MM.1S (cell line): Measurements from ENCODE around the gene RRAD.

Experiments
- DNase-seq: peaks from one replicate; pipeline ENCODE4 v3.0.0-alpha.2; 2015
- H2AFZ ChIP-seq: fragments of 300-600 bp; sonication (generic); 2 replicates; pipeline ENCODE4 v1.6.0; 2016; ENCODE audit warnings: antibody characterized with exemption, low read length
- H3F3A ChIP-seq: fragments of 300-600 bp; sonication (generic); 2 replicates; pipeline ENCODE4 v1.6.1; 2016; ENCODE audit warnings: mild to moderate bottlenecking, antibody characterized with exemption, low read length, moderate library complexity, mixed read lengths; ENCODE audit not compliant: insufficient read depth
- H3K27ac ChIP-seq: fragments of 300-600 bp; sonication (generic); 2 replicates; pipeline ENCODE4 v1.5.1; 2016; ENCODE audit warnings: mild to moderate bottlenecking, low read length
- H3K27me3 ChIP-seq: fragments of 300-600 bp; sonication (generic); replicated peaks from 2 replicates; pipeline ENCODE4 v1.6.0; 2016; ENCODE audit warnings: low read length; ENCODE audit not compliant: insufficient read depth
- H3K36me3 ChIP-seq: fragments of 300-600 bp; sonication (generic); replicated peaks from 2 replicates; pipeline ENCODE4 v1.6.1; 2016; ENCODE audit warnings: mild to moderate bottlenecking, low read length, mixed read lengths; ENCODE audit not compliant: insufficient read depth
- H3K4me1 ChIP-seq: fragments of 300-600 bp; sonication (generic); 2 replicates; pipeline ENCODE4 v1.6.1; 2016; ENCODE audit warnings: low read length, mixed read lengths
- H3K4me2 ChIP-seq: fragments of 300-600 bp; sonication (generic); 2 replicates; pipeline ENCODE4 v1.6.0; 2016; ENCODE audit warnings: low read depth, low read length
- H3K4me3 ChIP-seq: fragments of 300-600 bp; sonication (generic); 2 replicates; pipeline ENCODE4 v1.5.1; 2016; ENCODE audit warnings: low read length, mixed read lengths
- H3K79me2 ChIP-seq: fragments of 300-600 bp; sonication (generic); 2 replicates; pipeline ENCODE4 v1.6.1; 2016; ENCODE audit warnings: mixed run types, low read length, mixed read lengths
- H3K9ac ChIP-seq: fragments of 300-600 bp; sonication (generic); 2 replicates; pipeline ENCODE4 v1.6.1; 2016; ENCODE audit warnings: low read length, mixed read lengths
- H3K9me2 ChIP-seq: fragments of 300-600 bp; sonication (generic); replicated peaks from 2 replicates; pipeline ENCODE4 v1.6.1; 2016; ENCODE audit warnings: mild to moderate bottlenecking, low read length, mixed read lengths; ENCODE audit not compliant: insufficient read depth
- H3K9me3 ChIP-seq: fragments of 300-600 bp; sonication (generic); replicated peaks from 2 replicates; pipeline ENCODE4 v1.6.1; 2016; ENCODE audit warnings: mild to moderate bottlenecking, low read length, mixed read lengths; ENCODE audit not compliant: insufficient read depth
- H4K20me1 ChIP-seq: fragments of 300-600 bp; sonication (generic); 2 replicates; pipeline ENCODE4 v1.6.1; 2016; ENCODE audit warnings: mild to moderate bottlenecking, low read length, moderate library complexity, mixed read lengths; ENCODE audit not compliant: insufficient read depth
- CTCF ChIP-seq: fragments of 300-600 bp; sonication (generic); IDR thresholded peaks from 2 replicates; pipeline ENCODE4 v1.5.1; 2016; ENCODE audit warnings: antibody characterized with exemption, low read length, mixed read lengths
- EZH2 ChIP-seq: fragments of 300-600 bp; sonication (generic); optimal IDR thresholded peaks from 2 replicates; pipeline ENCODE3; 2017; ENCODE audit warnings: low read depth, mild to moderate bottlenecking, antibody characterized with exemption, low read length, mixed read lengths
- EZH2phosphoT487 ChIP-seq: fragments of 300-600 bp; sonication (generic); IDR thresholded peaks from 2 replicates; pipeline ENCODE4 v1.6.1; 2018; ENCODE audit warnings: antibody characterized with exemption, low read length

Gene RRAD

GRCh38 chr16:66890799-66891198, 34.5 kb downstream of the RRAD start:
- DNase-seq: no peak
- H3F3A ChIP-seq: no peaks in the 10 kb centered on the region
- no peak overlapping the region for H3K9ac ChIP-seq
- no peak overlapping the region for H2AFZ ChIP-seq
- H3K9me3 ChIP-seq: no peaks in the 10 kb centered on the region
- no peaks in the 10 kb centered on the region for H3K9me2 ChIP-seq
- no peak overlapping the region for H3K4me3 ChIP-seq
- no peaks in the 10 kb centered on the region for H3K36me3 ChIP-seq
- H3K27me3 ChIP-seq: no peaks in the 10 kb centered on the region
- H3K79me2 ChIP-seq: peaks cover 12% of the 10 kb centered on the region; the same call in 1 of the 2 replicates
- H3K4me1 ChIP-seq: no peaks in the 10 kb centered on the region
- H3K27ac ChIP-seq: no peak overlapping the region
- H4K20me1 ChIP-seq: no peaks in the 10 kb centered on the region
- TF ChIP-seq EZH2: no peak
- TF ChIP-seq CTCF: no peak
- TF ChIP-seq EZH2phosphoT487: no peak
- no peak overlapping the region for H3K4me2 ChIP-seq

- DNase-seq: no peak
- Histone ChIP-seq H3K79me2 (peaks cover 23% of the 10 kb centered on the region), H2AFZ (no peak overlapping the region), H3F3A (no peaks in the 10 kb centered on the region), H3K4me2 (no peak overlapping the region), H3K9me3 (no peaks in the 10 kb centered on the region), H3K36me3 (peaks cover 6% of the 10 kb centered on the region), H4K20me1 (0 out of 2 replicates have a peak, but pooled peaks cover 3% of the 10 kb centered on the region), H3K27me3 (no peaks in the 10 kb centered on the region), H3K4me1 (no peaks in the 10 kb centered on the region), H3K27ac (no peak overlapping the region), H3K4me3 (no peak overlapping the region), H3K9ac (no peak overlapping the region), H3K9me2 (no peaks in the 10 kb centered on the region)
- TF ChIP-seq CTCF: no peak
- TF ChIP-seq EZH2: no peak
Observed at GRCh38 chr16:66889622-66890021, 35.7 kb downstream of the RRAD start.

GRCh38 chr16:66888647-66889615, 36.4 kb downstream of the RRAD start:
- H3F3A ChIP-seq: no peaks in the 10 kb centered on the region
- no peaks in the 10 kb centered on the region for H3K9me2 ChIP-seq

More at GRCh38 chr16:66888647-66889615, 36.4 kb downstream of the RRAD start:
- Histone ChIP-seq H4K20me1 (0 out of 2 replicates have a peak, but pooled peaks cover 4% of the 10 kb centered on the region), H3K4me2 (no peak overlapping the region), H3K4me3 (no peak overlapping the region), H3K9ac (no peak overlapping the region), H3K36me3 (peaks cover 6% of the 10 kb centered on the region), H3K79me2 (peaks cover 29% of the 10 kb centered on the region), H3K27ac (no peak overlapping the region), H2AFZ (no peak overlapping the region), H3K27me3 (no peaks in the 10 kb centered on the region), H3K4me1 (no peaks in the 10 kb centered on the region), H3K9me3 (no peaks in the 10 kb centered on the region)
- no peak for DNase-seq
- TF ChIP-seq EZH2phosphoT487 (no peak), CTCF (no peak), EZH2 (no peak)
